ENCODE data around the gene HACD2.

- TF ChIP-seq POLR2A (IDR thresholded peaks at IDR 0.05) (no peak), CTCF (IDR thresholded peaks at IDR 0.05) (no peak)
Observed at GRCh38 chr3:123552768-123553167, 32.1 kb downstream of the HACD2 start.

Measured in testis (tissue), 2 donors.